Type B pancreatic cell (in vitro differentiated cells): ENCODE results near the gene PPM1F. TPM values are rescaled to one million over a fixed set of nuclear protein-coding genes. Genes with fewer than 3 reads are reported as not detected.

Experiments used
- DNase-seq: peaks from one replicate; pipeline ENCODE4 v3.0.0; 2021; ENCODE audit warnings: mixed read lengths; ENCODE audit not compliant: unreplicated experiment; ENCODE audit errors: extremely low spot score
- H3K27ac Mint-ChIP-seq: 2 replicates; pipeline ENCODE4 v1.8.0; 2021; ENCODE audit warnings: mild to moderate bottlenecking, mixed read lengths
- H3K27me3 Mint-ChIP-seq: 2 replicates; pipeline ENCODE4 v1.8.0; 2021; ENCODE audit warnings: mixed read lengths
- H3K36me3 Mint-ChIP-seq: 2 replicates; pipeline ENCODE4 v1.8.0; 2021; ENCODE audit warnings: mixed read lengths
- H3K4me1 Mint-ChIP-seq: one replicate; pipeline ENCODE4 v1.8.0; 2021; ENCODE audit warnings: mixed read lengths; ENCODE audit not compliant: unreplicated experiment
- H3K4me3 Mint-ChIP-seq: 2 replicates; pipeline ENCODE4 v1.8.0; 2021; ENCODE audit warnings: mild to moderate bottlenecking, mixed read lengths
- H3K9me3 Mint-ChIP-seq: 2 replicates; pipeline ENCODE4 v1.8.0; 2021; ENCODE audit warnings: mixed read lengths
- total RNA-seq: library from RNA; stranded (reverse); gene quantifications from 2 replicates; pipeline ENCODE4 v1.2.1, GENCODE V29; 2021; ENCODE audit warnings: low replicate concordance
- TF ChIP-seq, protein P1 (sequence below): fragments of 200-600 bp; sonication (generic); conservative IDR thresholded peaks from 2 replicates; pipeline ENCODE4 v1.5.0; 2021; ENCODE audit warnings: antibody characterized with exemption, mild to moderate bottlenecking

Gene PPM1F
- total RNA-seq, 1 donor from 2014 or later = 25.1 TPM

DNA sequence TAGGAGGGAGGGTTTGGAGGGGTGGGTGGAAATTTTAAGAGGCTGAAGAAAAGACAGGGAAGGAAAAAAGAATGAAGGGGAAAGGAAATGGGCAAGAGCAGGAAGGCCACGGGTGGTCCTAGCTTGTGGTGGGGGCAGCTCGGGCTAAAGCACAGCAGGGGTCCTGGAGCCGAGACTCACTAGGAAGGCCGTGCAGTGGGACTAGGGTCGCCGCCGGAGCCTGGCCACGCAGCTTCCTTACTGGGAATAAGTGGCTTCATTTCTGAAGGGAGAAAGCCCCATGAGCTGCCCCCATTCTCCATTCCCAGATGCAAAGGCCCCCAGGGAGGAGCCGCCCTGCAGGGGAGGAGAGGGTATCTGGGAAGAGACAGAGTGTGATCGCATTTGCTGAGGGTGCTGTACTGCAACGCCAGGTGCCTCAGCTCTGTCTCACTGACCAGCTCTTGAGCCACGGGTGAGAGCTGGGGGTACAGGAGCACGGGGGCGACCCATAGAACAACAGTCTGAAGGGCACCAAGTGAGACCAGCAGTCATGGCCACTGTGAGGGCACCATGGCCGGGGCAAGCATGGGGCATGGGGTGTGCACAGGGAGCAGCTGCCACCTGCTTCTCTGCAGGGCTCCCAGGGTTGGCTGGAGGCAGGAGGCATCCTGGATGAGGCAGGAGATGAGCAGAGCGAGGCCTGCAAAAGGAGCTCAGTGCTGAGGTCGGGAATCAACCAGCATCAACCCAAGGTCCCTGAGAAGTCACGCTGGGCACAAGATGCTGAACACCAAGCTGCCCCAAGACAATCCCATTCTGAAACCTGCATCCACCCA lies 18.4 kb upstream of the PPM1F start:
- Mint-ChIP-seq H3K27ac (no peak overlapping the region), H3K4me1 (no peaks in the 10 kb centered on the region), H3K4me3 (no peak overlapping the region), H3K27me3 (no peaks in the 10 kb centered on the region), H3K9me3 (no peaks in the 10 kb centered on the region), H3K36me3 (peaks cover 10% of the 10 kb centered on the region)
- no peak for DNase-seq
- TF ChIP-seq, protein P1, sequence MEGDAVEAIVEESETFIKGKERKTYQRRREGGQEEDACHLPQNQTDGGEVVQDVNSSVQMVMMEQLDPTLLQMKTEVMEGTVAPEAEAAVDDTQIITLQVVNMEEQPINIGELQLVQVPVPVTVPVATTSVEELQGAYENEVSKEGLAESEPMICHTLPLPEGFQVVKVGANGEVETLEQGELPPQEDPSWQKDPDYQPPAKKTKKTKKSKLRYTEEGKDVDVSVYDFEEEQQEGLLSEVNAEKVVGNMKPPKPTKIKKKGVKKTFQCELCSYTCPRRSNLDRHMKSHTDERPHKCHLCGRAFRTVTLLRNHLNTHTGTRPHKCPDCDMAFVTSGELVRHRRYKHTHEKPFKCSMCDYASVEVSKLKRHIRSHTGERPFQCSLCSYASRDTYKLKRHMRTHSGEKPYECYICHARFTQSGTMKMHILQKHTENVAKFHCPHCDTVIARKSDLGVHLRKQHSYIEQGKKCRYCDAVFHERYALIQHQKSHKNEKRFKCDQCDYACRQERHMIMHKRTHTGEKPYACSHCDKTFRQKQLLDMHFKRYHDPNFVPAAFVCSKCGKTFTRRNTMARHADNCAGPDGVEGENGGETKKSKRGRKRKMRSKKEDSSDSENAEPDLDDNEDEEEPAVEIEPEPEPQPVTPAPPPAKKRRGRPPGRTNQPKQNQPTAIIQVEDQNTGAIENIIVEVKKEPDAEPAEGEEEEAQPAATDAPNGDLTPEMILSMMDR = no peak

DNA sequence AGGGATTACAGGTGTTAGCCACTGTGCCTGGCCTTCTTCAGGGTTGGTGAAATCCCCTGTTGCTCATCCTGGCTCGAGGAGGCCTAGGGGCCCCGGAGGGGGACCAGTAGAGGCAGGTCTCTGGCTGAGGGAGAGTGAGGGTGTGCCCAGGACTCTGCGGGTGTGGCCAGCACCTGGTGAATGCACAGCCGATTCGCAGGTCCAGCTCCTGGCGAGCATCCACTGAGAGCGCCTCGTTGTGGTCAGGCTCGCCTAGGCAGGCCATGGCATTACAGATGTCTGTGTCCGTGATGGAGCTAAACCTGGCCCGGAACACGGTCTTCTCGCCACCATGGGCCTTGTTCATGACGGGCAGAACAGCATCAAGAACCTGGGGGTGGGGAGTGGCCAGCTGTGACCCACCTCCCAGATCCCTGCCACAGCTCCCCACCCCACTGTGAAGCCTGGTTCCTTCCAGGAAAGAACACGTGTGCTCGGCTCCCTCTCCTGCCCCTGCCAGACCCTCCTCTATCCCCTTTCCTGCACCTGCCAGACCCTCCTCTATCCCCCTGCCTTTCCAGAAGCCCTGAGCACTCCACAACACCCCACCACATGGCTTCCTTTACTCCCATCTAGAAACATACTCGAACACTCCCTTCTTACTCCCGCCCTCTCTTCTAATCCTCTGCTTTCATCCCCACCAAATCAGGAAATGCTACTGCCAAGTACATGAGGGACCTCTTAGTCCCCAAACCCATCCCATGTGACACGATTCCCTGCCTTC lies 17.6 kb upstream of the PPM1F start:
- H3K27me3 Mint-ChIP-seq = no peaks in the 10 kb centered on the region
- H3K36me3 Mint-ChIP-seq = peaks cover 10% of the 10 kb centered on the region
- no peaks in the 10 kb centered on the region for H3K4me1 Mint-ChIP-seq
- no peak overlapping the region for H3K27ac Mint-ChIP-seq
- DNase-seq = no peak
- no peaks in the 10 kb centered on the region for H3K9me3 Mint-ChIP-seq
- no peak overlapping the region for H3K4me3 Mint-ChIP-seq
- TF ChIP-seq, protein P1 = no peak

DNA sequence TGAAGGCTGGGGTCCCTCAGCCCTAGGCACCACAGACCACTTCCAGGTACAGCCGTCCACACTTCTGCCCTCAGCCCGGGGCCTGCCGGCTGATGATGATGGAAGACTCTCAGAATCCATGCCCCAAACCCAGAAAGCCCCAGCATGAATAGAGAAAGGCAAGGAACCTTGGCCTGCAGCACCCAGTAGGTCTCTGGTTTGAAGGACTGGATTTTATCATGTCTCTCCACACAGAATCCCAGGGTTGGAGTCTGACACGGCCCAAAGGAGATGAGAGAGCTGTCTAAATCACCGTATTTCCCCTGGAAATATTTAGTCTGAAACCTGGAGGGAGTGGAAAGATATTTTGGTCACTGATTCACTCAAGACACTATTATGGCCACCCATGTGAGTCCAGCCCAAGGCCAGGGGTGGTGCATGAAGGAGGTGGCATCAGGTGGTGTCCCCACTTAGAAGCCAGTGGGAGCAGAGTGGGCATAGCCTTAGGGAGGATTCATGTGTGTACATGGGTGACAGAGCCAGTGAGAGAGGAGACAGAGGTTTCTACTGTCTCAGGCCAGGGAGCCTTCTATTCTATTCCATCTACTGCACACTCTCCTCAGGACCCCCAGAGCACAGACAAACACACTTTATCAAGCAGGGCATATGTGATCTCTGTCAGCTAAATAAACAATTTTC lies 15.9 kb upstream of the PPM1F start:
- peaks cover 7% of the 10 kb centered on the region for H3K36me3 Mint-ChIP-seq
- no peak overlapping the region for H3K27ac Mint-ChIP-seq
- no peak for DNase-seq
- TF ChIP-seq, protein P1 = no peak
- no peaks in the 10 kb centered on the region for H3K27me3 Mint-ChIP-seq
- H3K4me3 Mint-ChIP-seq = no peak overlapping the region
- no peaks in the 10 kb centered on the region for H3K9me3 Mint-ChIP-seq
- H3K4me1 Mint-ChIP-seq = no peaks in the 10 kb centered on the region

DNA sequence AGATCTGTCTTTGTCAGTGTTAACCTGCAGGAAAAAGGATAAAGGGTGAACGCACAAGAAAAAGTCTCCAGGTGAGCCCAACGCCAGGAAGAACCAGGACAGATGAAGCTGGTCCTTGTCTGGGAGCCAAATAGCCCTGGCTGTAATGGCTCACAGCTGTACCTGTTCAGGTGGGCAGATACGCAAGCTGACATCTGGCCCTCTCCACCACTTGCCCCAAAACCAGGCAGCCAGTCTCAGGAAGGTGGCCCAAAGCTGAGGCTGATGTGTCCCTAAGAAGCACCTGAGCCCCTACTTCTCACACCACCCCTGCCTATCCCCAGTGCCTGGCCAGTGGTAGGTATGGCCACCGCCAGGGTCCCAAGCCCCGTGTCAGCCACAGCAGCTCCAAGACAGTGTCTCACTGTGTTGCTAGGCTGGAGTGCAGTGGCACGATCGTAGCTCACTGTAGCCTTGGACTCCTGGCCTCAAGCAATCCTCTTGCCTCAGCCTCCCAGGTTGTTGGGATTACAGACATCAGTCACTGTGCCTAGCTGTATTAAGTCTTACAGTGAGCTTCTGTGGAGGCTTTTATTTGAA lies 15.1 kb upstream of the PPM1F start:
- no peak for DNase-seq
- H3K36me3 Mint-ChIP-seq = peaks cover 7% of the 10 kb centered on the region
- H3K4me1 Mint-ChIP-seq = no peaks in the 10 kb centered on the region
- no peak overlapping the region for H3K27ac Mint-ChIP-seq
- H3K9me3 Mint-ChIP-seq = no peaks in the 10 kb centered on the region
- H3K4me3 Mint-ChIP-seq = no peak overlapping the region
- no peaks in the 10 kb centered on the region for H3K27me3 Mint-ChIP-seq
- TF ChIP-seq, protein P1 = no peak

DNA sequence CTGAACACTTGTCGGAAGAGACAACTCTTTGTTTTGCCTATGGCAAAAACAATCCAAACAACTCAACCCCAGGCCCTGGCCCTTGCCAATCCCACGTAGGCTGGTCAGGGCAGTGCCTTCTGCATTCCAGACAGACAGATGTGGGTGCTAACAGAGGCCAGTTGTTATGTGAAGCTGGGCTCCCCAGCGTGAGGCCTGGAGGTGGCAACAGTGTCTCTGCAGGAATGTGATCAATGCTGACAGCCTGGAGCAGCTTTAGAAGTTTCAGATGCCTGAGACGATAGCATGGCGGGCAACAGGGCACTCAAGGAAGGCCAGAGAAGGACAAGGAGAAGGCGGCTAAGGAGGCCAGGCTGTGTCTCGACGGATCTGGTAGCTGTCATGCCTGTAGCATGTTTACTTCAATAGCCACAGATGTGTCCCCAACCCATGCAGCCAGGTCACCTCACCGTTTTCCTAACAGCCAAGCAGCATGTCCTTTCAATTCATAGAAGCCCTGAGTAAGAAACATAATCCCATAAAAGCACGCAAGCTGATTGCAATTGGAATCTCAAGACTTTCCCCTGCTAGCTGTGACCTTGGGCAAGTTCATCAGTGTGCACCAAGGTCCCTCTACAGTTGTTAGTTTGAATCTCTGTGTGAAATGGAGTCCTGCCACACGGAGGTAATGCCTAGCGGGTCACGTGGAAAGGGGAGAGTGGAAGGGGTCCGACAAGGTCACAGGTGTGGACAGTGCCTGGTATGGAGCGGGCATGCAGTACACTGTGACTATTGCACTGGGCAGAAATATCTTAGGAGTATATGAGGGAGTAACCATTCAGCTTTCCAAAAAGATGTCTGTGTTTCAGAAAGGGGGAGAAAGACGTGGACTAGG lies 14.2 kb upstream of the PPM1F start:
- Mint-ChIP-seq H3K27ac (no peak overlapping the region), H3K4me1 (no peaks in the 10 kb centered on the region), H3K36me3 (peaks cover 7% of the 10 kb centered on the region), H3K4me3 (no peak overlapping the region), H3K9me3 (no peaks in the 10 kb centered on the region), H3K27me3 (no peaks in the 10 kb centered on the region)
- TF ChIP-seq, protein P1 = no peak
- no peak for DNase-seq
